Transverse colon (tissue), 4 donors: ENCODE data around the gene NKX2-3. TPM values are rescaled to one million over a fixed set of nuclear protein-coding genes. Genes with fewer than 3 reads are reported as not detected.

Experiments used
- DNase-seq: peaks from one replicate; pipeline ENCODE4 v3.0.0-alpha.2; 2019
- H3K27ac ChIP-seq, 4 donors: fragments of 200-600 bp; sonication (generic); 2 replicates each; pipeline ENCODE4 v1.5.1; 2016 to 2018; ENCODE audit warnings: inconsistent platforms in 4 of 4
- H3K27me3 ChIP-seq: fragments of 200-600 bp; sonication (generic); 2 replicates; pipeline ENCODE4 v1.5.1; 2017; ENCODE audit warnings: inconsistent platforms
- H3K36me3 ChIP-seq, 4 donors: fragments of 200-600 bp; sonication (generic); 2 replicates each; pipeline ENCODE4 v1.5.1; 2017 to 2019; ENCODE audit warnings: inconsistent platforms in 4 of 4
- H3K4me1 ChIP-seq, 4 donors: fragments of 200-600 bp; sonication (generic); 2 replicates each; pipeline ENCODE4 v1.5.1; 2017 to 2020; ENCODE audit warnings: inconsistent platforms in 4 of 4
- H3K4me3 ChIP-seq, 4 donors: fragments of 200-600 bp; sonication (generic); 1 replicate in 1 of 4; 2 replicates in 3 of 4; pipeline versions ENCODE4 v1.5.1 to v1.6.1; 2017 to 2019; ENCODE audit warnings: inconsistent platforms in 4 of 4
- H3K9me3 ChIP-seq, 2 donors: fragments of 200-600 bp; sonication (generic); 2 replicates each; pipeline ENCODE4 v1.5.1; 2017 to 2019; ENCODE audit warnings: inconsistent platforms in 2 of 2
- CTCF ChIP-seq, 5 experiments: fragments of 200-600 bp in 3 of 5; fragments of 450-650 bp in 2 of 5; sonication (generic) in 3 of 5; IDR thresholded peaks; 1 replicate in 2 of 5; 2 replicates in 3 of 5; pipeline ENCODE4 v1.5.1; 2016 to 2017; ENCODE audit warnings: antibody characterized with exemption in 5 of 5, inconsistent platforms in 3 of 5, mild to moderate bottlenecking in 2 of 5, moderate library complexity in 1 of 5
- EP300 ChIP-seq: sonication (generic); formaldehyde crosslinking; IDR thresholded peaks from one replicate; pipeline ENCODE4 v1.6.1; 2017; ENCODE audit warnings: antibody characterized with exemption, low read depth
- POLR2A ChIP-seq: fragments of 450-650 bp; IDR thresholded peaks from one replicate; pipeline ENCODE4 v1.6.1; 2016; ENCODE audit warnings: antibody characterized with exemption, mild to moderate bottlenecking, moderate library complexity
- POLR2AphosphoS5 ChIP-seq, 3 donors: sonication (generic); formaldehyde crosslinking; IDR thresholded peaks; one replicate each; pipeline ENCODE4 v1.6.1; 2016; ENCODE audit warnings: antibody characterized with exemption in 3 of 3
- WGBS, 2 donors: methylation state at CpG; one replicate each; pipeline ENCODE4 v1.1.5; 2018; ENCODE audit warnings: low coverage in 1 of 2; 5-methylcytosine and 5-hydroxymethylcytosine counted together
- in situ Hi-C, 4 donors: fragments of 200-750 bp; cut with MboI; loops; one replicate each; pipeline versions ENCODE4 v1.15.0 to v1.15.1; 2017; ENCODE audit warnings: low sequenced_read_pairs in 3 of 4, low pct_ligation_motif_present in 1 of 4, low pct_unique_long_range_greater_than_20kb in 1 of 4
- intact Hi-C: fragments of 100-400 bp; cut with DNase I; formaldehyde crosslinking; loops from one replicate; pipeline ENCODE4 v1.15.1; 2023; ENCODE audit warnings: low total_unique reads
- total RNA-seq, 4 donors: library from RNA; depleted of rRNA; stranded (reverse); fragments of >200 nt; gene quantifications; one replicate each; pipeline ENCODE4 v1.1.0, GENCODE V29; 2016

The NKX2-3 gene
- total RNA-seq, 4 donors from 2014 or later = 7.0 to 11.1 (median 9.7) TPM

- Histone ChIP-seq H3K27me3 (no peaks in the 10 kb centered on the region), H3K4me1 (no peaks in the 10 kb centered on the region), H3K9me3 (no peaks in the 10 kb centered on the region), H3K36me3 (no peaks in the 10 kb centered on the region), H3K27ac (no peak overlapping the region), H3K4me3 (no peak overlapping the region)
- in situ Hi-C loops = loop anchor here in 1 of 4 donors (10.0 kb wide), 1 partner anchor 145 kb away; no protein-coding TSS in a partner anchor
- intact Hi-C loops = no loop called here
- TF ChIP-seq POLR2A (no peak), POLR2AphosphoS5 (IDR thresholded peaks at IDR 0.05) (no peak), CTCF (IDR thresholded peaks at IDR 0.05) (no peak), EP300 (no peak)
- no peak for DNase-seq
Observed at GRCh38 chr10:99569961-99570360, 37.2 kb downstream of the NKX2-3 start.

- 60 to 79% methylated on average over 1 of the region's 1 CpG for WGBS, 2 donors
- no peaks in the 10 kb centered on the region for H3K9me3 ChIP-seq
- TF ChIP-seq EP300 (no peak), CTCF (IDR thresholded peaks at IDR 0.05) (no peak), POLR2AphosphoS5 (IDR thresholded peaks at IDR 0.05) (no peak), POLR2A (no peak)
- H3K27ac ChIP-seq = no peak overlapping the region
- no peaks in the 10 kb centered on the region for H3K36me3 ChIP-seq
- no peaks in the 10 kb centered on the region for H3K4me1 ChIP-seq
- in situ Hi-C loops (no loop called here), intact Hi-C loops (no loop called here)
- no peaks in the 10 kb centered on the region for H3K27me3 ChIP-seq
- no peak overlapping the region for H3K4me3 ChIP-seq
- no peak for DNase-seq
Observed at GRCh38 chr10:99571816-99572215, 39.1 kb downstream of the NKX2-3 start.

- Histone ChIP-seq H3K4me3 (no peak overlapping the region), H3K27ac (no peak overlapping the region), H3K27me3 (no peaks in the 10 kb centered on the region), H3K9me3 (no peaks in the 10 kb centered on the region), H3K36me3 (no peaks in the 10 kb centered on the region), H3K4me1 (no peaks in the 10 kb centered on the region)
- no peak for DNase-seq
- TF ChIP-seq CTCF (IDR thresholded peaks at IDR 0.05) (no peak), POLR2AphosphoS5 (IDR thresholded peaks at IDR 0.05) (no peak), EP300 (no peak), POLR2A (no peak)
- in situ Hi-C loops = no loop called here
- WGBS, 2 donors = 40 to 54% methylated on average over 4 to 5 of the region's 5 CpGs
- intact Hi-C loops = no loop called here
Observed at GRCh38 chr10:99573790-99574189, 41.0 kb downstream of the NKX2-3 start.

- TF ChIP-seq POLR2A (no peak), EP300 (no peak), POLR2AphosphoS5 (IDR thresholded peaks at IDR 0.05) (no peak), CTCF (IDR thresholded peaks at IDR 0.05) (no peak)
- no peak for DNase-seq
- intact Hi-C loops (loop anchor here (2.0 kb wide), 1 partner anchor 19 kb away; no protein-coding TSS in a partner anchor), in situ Hi-C loops (no loop called here)
- no peak overlapping the region for H3K4me3 ChIP-seq
- H3K27me3 ChIP-seq = no peaks in the 10 kb centered on the region
- H3K4me1 ChIP-seq = no peaks in the 10 kb centered on the region
- H3K36me3 ChIP-seq = no peaks in the 10 kb centered on the region
- no peak overlapping the region for H3K27ac ChIP-seq
- no peaks in the 10 kb centered on the region for H3K9me3 ChIP-seq
- 100% methylated on average over 1 of the region's 1 CpG; no CpG with 5 or more reads in 1 of the 2 donors for WGBS, 2 donors
Observed at GRCh38 chr10:99579971-99580370, 47.2 kb downstream of the NKX2-3 start.
